Nephron (organoid): ENCODE results near the gene NDST1.
A peak's percentile ranks its signal among the peaks of the same experiment; 100 is the strongest.

ENCODE experiments used
- H3K27ac Mint-ChIP-seq, 3 experiments: 2 replicates each; pipeline ENCODE4 v1.8.0; 2020; ENCODE audit warnings: mixed read lengths in 3 of 3, mild to moderate bottlenecking in 2 of 3, moderate library complexity in 1 of 3
- H3K27me3 Mint-ChIP-seq: 2 replicates; pipeline ENCODE4 v1.8.0; 2021; ENCODE audit warnings: low read depth, mild to moderate bottlenecking, moderate library complexity, mixed read lengths
- H3K36me3 Mint-ChIP-seq: 2 replicates; pipeline ENCODE4 v1.8.0; 2020; ENCODE audit warnings: low read depth, mixed read lengths
- H3K4me1 Mint-ChIP-seq: 2 replicates; pipeline ENCODE4 v1.8.0; 2020; ENCODE audit warnings: mixed read lengths
- H3K4me3 Mint-ChIP-seq, 3 experiments: 2 replicates each; pipeline ENCODE4 v1.8.0; 2020; ENCODE audit warnings: mild to moderate bottlenecking in 3 of 3, mixed read lengths in 3 of 3, moderate library complexity in 2 of 3
- H3K9me3 Mint-ChIP-seq: 2 replicates; pipeline ENCODE4 v1.8.0; 2020; ENCODE audit warnings: mixed read lengths
- TF ChIP-seq, protein P1 (sequence below), 3 experiments: fragments of 200-600 bp; sonication (generic); IDR thresholded peaks; one replicate each; pipeline ENCODE4 v1.5.0; 2021; ENCODE audit warnings: antibody characterized with exemption in 3 of 3; ENCODE audit not compliant: unreplicated experiment in 3 of 3

Gene NDST1

DNA sequence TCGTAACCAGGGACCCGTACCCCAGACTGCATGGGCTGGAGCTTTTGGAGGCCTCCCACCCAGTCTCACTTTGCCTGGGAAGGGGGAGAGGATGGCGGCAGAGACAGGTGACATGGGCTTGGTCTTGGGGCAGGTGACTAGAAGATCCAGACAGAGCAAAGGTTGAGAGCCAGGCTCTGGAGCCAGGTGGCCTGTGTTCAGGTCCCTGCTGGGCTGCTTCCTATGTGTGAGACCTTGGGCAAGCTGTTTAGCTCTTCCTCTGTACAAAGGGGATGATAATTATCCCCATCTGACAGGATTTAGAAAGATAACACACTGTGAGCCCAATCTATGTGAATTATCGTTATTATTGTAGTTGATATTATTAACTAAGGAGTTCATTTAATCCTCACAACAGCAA is 16.1 kb upstream of the NDST1 start:
- peaks cover 68% of the 10 kb centered on the region for H3K4me1 Mint-ChIP-seq
- TF ChIP-seq, protein P1, sequence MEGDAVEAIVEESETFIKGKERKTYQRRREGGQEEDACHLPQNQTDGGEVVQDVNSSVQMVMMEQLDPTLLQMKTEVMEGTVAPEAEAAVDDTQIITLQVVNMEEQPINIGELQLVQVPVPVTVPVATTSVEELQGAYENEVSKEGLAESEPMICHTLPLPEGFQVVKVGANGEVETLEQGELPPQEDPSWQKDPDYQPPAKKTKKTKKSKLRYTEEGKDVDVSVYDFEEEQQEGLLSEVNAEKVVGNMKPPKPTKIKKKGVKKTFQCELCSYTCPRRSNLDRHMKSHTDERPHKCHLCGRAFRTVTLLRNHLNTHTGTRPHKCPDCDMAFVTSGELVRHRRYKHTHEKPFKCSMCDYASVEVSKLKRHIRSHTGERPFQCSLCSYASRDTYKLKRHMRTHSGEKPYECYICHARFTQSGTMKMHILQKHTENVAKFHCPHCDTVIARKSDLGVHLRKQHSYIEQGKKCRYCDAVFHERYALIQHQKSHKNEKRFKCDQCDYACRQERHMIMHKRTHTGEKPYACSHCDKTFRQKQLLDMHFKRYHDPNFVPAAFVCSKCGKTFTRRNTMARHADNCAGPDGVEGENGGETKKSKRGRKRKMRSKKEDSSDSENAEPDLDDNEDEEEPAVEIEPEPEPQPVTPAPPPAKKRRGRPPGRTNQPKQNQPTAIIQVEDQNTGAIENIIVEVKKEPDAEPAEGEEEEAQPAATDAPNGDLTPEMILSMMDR (IDR thresholded peaks at IDR 0.05; ENCODE audit: unreplicated experiment in 3 of 3): no peak
- H3K4me3 Mint-ChIP-seq: no peak overlapping the region
- no peaks in the 10 kb centered on the region for H3K27me3 Mint-ChIP-seq
- H3K27ac Mint-ChIP-seq: peak overlapping the region in 2 of 3 experiments; percentile 89 to 92
- H3K36me3 Mint-ChIP-seq: peaks cover 23% of the 10 kb centered on the region
- no peaks in the 10 kb centered on the region for H3K9me3 Mint-ChIP-seq

- H3K4me3 Mint-ChIP-seq: no peak overlapping the region
- no peaks in the 10 kb centered on the region for H3K9me3 Mint-ChIP-seq
- TF ChIP-seq, protein P1 (IDR thresholded peaks at IDR 0.05; ENCODE audit: unreplicated experiment in 3 of 3): no peak
- peaks cover 66% of the 10 kb centered on the region for H3K4me1 Mint-ChIP-seq
- H3K36me3 Mint-ChIP-seq: peaks cover 27% of the 10 kb centered on the region
- no peak overlapping the region for H3K27ac Mint-ChIP-seq
- H3K27me3 Mint-ChIP-seq: no peaks in the 10 kb centered on the region
These were observed 15.3 kb upstream of the NDST1 start for GRCh38 chr5:150492621-150493020.

DNA sequence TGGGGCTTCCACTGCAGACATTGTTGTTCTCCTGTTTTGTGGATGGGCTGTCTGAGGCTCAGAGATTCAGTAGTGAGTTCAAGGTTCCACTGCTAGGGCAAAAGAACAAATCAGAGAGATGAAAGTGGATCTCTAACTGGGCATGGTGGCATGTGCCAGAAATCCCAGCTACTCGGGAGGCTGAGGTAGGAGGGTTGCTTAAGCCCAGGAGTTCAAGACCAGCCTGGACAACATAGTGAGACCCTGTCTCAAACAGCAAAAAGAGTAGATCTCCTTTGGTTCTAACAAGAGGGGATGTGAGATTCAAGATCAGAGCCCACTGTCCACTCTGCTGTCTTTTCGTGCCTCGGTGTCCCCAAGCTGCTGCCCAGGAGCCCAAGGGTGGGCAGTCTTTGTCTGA is 11.8 kb upstream of the NDST1 start:
- peaks cover 36% of the 10 kb centered on the region for H3K36me3 Mint-ChIP-seq
- TF ChIP-seq, protein P1 (IDR thresholded peaks at IDR 0.05; ENCODE audit: unreplicated experiment in 3 of 3): no peak
- H3K9me3 Mint-ChIP-seq: no peaks in the 10 kb centered on the region
- peak overlapping the region in 2 of 3 experiments; percentile 3 to 11 for H3K27ac Mint-ChIP-seq
- H3K27me3 Mint-ChIP-seq: no peaks in the 10 kb centered on the region
- H3K4me3 Mint-ChIP-seq: no peak overlapping the region
- H3K4me1 Mint-ChIP-seq: peaks cover 65% of the 10 kb centered on the region

- Mint-ChIP-seq H3K27me3 (no peaks in the 10 kb centered on the region), H3K27ac (peak overlapping the region in 1 of 3 experiments; percentile 11), H3K4me1 (peaks cover 63% of the 10 kb centered on the region), H3K9me3 (no peaks in the 10 kb centered on the region), H3K36me3 (peaks cover 33% of the 10 kb centered on the region), H3K4me3 (no peak overlapping the region)
- TF ChIP-seq, protein P1 (IDR thresholded peaks at IDR 0.05; ENCODE audit: unreplicated experiment in 3 of 3): no peak
These were observed 11.4 kb upstream of the NDST1 start for GRCh38 chr5:150496534-150496933.

DNA sequence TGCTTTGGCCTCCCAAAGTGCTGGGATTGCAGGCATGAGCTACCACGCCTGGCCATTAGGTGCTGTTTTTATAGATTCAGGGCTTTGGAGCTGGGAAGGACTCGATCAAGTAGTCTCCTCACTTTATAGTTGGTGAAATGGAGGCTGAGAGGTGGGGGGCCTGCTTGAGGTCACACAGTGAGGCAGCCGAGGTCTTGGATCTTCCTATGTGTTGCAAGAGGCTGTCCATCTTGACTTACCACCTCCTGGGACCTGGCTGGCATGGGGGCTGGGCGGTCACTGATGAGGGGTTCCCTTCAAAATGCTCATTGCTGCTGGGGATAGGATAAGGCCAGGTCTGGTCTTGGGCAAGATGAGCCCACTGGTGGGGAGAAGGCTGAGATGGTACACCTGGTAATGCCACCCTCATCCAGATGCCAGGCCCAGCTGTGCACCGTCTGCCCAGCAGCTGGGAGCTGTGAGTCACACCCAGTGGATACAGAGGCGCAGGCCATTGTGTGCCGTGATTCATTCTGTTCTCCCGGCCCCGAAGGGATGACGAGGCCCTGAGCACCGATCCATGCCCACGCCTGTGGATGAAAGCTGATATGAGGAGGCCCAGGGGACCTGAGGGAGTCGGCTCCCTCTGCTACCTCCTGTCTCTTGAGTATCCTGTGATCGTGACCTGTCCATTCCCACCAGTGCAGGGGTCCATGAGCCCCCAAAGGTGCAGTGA is 10.5 kb upstream of the NDST1 start:
- Mint-ChIP-seq H3K4me1 (peaks cover 63% of the 10 kb centered on the region), H3K36me3 (peaks cover 26% of the 10 kb centered on the region), H3K27ac (peak overlapping the region; percentile 42 to 76 (median 56)), H3K9me3 (no peaks in the 10 kb centered on the region), H3K27me3 (no peaks in the 10 kb centered on the region), H3K4me3 (no peak overlapping the region)
- TF ChIP-seq, protein P1 (IDR thresholded peaks at IDR 0.05; ENCODE audit: unreplicated experiment in 3 of 3): no peak

GRCh38 chr5:150497989-150498317 is 10.0 kb upstream of the NDST1 start:
- TF ChIP-seq, protein P1 (IDR thresholded peaks at IDR 0.05; ENCODE audit: unreplicated experiment in 3 of 3): no peak
- H3K9me3 Mint-ChIP-seq: no peaks in the 10 kb centered on the region
- H3K27me3 Mint-ChIP-seq: no peaks in the 10 kb centered on the region
- H3K4me1 Mint-ChIP-seq: peaks cover 63% of the 10 kb centered on the region
- peak overlapping the region; percentile 42 to 76 (median 56) for H3K27ac Mint-ChIP-seq
- peaks cover 26% of the 10 kb centered on the region for H3K36me3 Mint-ChIP-seq
- no peak overlapping the region for H3K4me3 Mint-ChIP-seq
